Measurements from ENCODE around the gene C1QTNF3.
"Not testable (repeated sequence)": the region's sequence is repeated elsewhere in the genome, so short reads cannot be mapped to it uniquely, and the experiment has no call there.

C1QTNF3 gene

DNA sequence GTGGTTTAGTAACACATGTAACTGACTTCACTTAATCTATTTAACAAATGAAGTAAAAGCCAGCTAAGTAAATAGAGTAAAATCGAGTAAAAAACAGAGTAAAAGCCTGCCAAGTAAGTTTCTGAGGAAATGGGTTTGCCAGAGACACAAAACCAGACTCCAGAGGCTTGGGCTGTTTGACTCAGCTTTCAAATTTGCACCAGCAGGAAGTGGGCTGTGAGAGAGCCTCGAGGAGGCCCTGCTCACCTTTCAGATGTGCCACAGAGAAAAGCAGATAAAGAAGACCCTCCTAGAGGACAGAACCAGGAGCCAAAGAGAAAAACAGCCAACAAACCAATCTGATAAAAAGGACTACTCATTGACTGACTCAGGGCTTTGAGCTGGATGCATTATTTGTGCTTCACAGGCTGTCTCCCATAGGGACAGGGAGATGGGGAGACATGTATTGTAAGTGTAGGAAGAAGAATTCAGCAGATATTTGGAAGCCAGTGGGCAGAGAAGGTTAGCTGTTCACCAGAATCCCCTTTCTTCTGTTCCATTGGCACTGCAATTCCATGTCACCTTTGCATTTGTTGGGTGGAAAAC, 20.8 kb downstream of the C1QTNF3 start:
- DNase-seq (ENCODE audit: low spot score) = no peak

DNA sequence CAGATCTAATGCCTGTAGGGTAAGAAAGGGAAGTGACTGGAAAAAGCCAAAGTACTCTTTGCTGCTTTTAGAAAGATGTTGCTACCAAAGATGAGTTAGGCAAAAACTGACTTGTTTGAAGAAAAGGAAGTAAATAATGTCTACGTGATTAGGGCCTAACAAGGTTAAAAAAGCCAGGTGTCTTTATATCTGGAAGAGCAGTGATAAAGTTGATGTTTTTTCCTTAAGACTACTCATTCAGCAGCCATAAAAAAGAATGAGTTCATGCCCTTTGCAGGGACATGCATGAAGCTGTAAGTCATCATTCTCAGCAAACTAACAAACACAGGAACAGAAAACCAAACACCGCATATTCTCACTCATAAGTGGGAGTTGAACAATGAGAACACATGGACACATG, 21.7 kb downstream of the C1QTNF3 start:
- DNase-seq (ENCODE audit: low spot score) = no peak

DNA sequence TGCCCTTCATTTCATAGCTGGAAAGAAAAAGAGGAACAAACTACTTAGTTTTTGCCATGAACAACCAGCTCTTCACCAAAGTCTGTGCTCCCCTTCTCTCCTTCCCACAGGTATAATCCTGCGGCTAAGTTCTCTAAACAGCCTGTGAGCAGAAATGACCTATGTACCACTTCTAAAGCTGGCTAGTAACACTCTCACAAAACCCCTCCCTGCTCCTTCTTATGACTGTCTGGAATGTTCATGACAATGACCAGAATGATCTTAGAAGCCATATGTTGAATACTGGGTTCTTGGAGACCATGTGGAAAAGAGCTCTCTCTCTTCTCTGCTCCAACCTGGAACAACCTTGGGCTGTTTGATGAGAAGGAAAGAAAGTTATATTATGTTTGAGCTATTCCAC, 22.3 kb downstream of the C1QTNF3 start:
- no peak for DNase-seq (ENCODE audit: low spot score)

DNA sequence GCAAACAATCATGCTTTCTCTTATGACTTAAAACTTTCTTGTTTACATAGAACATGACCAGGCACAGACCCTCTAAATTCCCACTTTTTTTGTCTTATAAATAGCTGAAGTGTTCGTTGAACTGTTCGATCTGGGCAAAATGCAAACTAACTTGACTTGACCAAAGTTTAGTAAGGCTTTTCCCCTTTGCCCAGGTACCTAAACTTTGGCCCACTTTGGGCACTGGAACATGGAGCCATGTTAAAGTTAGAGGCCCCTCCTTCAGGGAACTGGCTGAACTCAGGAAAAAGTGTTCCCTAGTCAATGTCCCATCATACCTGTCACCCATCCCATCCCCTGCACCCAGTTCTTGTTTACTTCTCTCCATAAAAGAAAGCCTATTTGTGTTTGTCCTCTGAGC, 25.8 kb downstream of the C1QTNF3 start:
- DNase-seq (ENCODE audit: low spot score) = no peak

DNA sequence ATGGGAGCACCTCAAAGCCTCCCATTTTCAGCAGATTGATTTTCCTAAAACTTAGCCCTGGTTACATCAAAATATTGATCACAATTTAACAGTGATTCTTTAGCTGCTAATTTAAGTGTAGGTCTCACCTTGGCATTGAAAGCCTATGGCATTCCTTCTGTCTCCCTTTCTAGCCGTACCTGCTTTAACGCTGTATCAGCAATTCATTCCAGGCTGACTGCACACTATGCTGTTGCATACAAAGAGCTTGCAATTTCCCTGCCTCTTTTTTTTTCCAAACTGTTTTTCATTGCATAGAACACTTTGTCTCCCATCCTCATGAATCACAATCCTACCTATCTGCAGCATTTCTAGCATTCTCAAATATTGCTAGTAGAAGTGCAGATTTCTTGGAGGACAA, 26.3 kb downstream of the C1QTNF3 start:
- no peak for DNase-seq (ENCODE audit: low spot score)

DNA sequence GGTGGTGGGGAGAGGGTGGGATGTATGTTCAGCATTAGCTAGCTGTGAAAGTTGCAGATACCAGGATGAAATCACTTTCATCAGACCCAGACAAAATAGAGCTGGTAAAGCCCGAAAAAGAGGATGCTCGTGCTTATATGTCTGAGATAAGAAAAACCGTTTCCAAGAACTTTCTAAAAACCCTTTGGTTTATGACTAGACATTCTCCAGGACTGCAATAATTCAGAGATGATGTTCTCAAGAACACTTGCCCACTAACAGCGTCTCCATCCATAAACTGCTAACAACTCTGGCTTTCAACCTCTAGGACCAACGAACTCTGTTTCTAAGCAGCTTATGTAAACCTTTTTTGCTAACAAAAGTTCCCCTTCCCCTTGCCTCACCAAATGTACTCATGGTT, 26.8 kb downstream of the C1QTNF3 start:
- DNase-seq (ENCODE audit: low spot score) = no peak

DNA sequence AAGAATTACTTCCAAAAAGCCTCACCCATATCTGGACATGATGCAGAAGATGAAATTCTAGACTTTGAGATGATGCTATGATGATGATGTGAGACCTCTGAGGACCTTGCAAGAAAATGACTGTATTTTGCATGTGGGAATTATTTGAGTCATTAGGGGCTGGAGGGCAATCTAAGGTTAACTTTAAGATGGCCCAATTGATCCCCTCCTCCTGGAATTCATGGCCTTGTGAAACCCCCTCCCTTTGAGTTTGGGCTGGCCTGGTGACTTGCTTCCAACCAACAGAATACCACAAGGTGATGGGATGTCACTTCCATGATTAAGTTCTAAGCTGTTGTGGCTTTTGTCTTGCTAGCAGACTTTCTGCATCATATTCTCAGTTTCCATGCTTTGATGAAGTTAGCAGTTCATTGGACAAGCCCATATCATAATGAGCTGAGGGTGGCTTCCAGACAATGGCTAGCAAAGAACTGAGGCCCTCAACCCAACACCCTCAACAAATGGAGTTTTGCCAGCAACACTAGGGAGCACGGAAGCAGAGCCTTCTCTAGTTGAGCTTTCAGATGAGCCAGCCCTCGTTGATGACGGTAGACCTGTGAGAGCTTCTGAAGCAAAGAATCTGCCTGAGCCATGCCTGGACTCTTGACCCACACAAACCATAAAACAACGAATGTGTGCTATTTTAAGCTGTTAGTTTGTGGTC, 27.7 kb downstream of the C1QTNF3 start:
- DNase-seq (ENCODE audit: low spot score) = no peak

DNA sequence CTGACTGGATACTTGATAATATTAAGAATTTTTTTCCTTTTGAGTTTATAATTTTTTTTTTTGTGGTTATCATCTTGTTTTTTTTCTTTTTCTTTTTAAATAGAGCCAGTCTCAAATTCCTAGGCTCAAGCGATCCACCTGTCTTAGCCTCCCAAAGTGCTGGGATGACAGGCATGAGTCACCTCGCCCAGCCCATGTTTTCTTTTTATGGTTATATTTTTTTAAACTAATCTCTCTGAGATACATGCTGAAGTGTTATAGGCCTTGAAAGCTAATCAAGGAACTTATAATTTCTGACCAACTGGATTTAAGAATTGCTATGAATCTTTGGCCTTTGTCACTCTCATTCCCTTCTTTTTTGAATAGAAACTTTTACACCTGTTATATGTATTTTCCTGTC, 28.4 kb downstream of the C1QTNF3 start:
- no peak for DNase-seq (ENCODE audit: low spot score)

DNA sequence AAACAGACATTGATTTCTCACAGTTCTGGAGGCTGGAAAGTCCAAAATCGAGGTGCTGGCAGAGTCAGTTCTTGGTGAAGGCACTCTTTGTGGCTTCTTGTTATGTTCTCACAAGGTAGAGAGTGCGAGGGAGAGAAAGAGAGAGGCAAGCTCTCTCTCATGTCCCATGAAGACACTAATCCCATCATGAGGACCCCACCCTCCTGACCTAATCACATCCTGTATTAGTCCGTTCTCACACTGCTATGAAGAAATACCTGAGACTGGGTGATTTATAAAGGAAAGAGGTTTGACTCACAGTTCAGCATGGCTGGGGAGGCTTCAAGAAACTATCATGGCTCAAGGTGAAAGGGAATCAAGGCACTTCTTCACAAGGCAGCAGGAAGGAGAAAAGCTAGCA, 29.5 kb downstream of the C1QTNF3 start:
- no peak for DNase-seq (ENCODE audit: low spot score)

DNA sequence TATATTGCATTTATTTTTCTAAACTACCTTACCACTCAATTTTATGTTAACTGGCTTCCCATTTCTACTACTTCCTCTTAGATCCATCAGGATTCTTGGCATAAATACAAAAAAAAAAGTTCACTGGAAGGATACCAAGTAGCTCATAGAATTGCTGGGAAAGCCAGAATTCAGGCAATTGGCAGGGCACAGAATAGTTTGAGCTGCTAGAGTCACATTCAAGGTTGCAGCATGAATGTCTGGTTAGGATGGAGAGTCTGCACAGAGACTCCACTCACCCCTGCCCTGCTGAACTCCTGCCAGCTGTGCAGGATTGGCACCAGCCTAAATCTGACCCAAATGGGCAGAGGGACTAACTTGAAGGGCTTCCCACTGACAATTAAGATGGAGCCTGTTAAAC, 30.2 kb downstream of the C1QTNF3 start:
- DNase-seq (ENCODE audit: low spot score) = no peak

DNA sequence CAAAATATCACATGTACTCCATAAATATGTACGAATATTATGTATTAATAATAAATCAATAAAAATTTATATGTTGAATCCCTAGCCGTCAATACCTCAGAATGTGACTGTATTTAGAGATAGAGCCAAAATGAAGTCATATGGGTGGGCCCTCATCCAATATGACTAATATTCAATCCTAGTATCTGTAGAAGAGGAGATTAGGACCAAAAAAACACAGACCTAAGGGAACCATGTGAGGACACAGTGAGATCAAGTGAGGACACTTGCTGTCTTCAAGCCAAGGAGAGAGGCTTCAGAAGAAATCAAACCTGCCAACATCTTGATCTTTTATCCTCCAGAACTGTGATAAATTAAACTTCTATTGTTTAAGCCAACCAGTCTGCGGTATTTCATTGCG, 31.5 kb downstream of the C1QTNF3 start:
- DNase-seq (ENCODE audit: low spot score) = no peak

DNA sequence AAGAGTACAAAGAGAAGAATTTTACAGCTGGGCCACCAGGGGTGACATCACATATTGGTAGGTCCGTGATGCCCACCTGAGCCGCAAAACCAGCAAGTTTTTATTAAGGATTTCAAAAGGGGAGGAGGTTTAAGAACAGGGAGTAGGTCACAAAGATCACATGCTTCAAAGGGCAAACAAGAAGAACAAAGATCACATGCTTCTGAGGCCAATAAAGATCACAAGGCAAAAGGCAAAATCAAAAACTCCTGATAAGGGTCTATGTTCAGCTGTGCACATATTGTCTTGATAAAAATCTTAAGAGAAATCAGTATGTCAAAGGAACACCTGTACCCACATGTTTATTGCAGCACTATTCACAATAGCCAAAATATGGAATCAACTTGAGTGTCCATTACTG, 32.9 kb downstream of the C1QTNF3 start:
- DNase-seq (ENCODE audit: low spot score) = not testable (repeated sequence)

DNA sequence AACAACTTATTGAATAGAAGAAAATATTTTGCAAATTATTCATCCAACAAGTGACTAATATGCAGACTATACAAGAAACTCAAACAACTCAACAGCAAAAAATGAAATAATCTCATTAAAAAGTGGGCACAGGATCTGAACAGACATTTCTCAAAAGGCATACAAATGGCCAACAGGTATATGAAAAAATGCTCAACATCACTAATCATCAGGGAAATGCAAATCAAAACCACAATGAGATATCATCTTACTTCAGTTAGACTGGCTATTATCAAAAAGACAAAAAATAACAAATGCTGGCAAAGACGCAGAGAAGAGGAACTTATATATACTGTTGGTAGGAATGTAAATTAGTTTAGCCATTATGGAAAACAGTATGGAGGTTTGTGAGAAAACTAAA, 33.4 kb downstream of the C1QTNF3 start:
- DNase-seq (ENCODE audit: low spot score) = no peak

DNA sequence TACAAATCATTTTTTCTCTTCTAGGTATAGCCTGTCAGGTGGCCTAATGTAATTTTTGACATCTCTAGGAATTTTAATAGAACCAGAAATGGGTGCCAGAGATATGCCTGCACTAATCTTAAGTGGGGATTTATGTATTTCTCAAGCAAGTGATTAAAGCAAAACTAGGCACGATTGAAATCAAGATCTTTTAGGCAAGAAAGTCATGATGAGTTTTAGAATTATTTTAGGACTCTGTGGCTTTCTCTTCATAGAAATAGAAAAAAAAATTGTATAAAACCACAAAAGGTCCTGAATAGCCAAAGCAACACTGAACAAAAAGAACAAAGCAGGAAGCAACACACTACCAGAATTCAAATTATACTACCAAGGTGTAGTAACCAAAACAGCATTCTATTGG, 34.2 kb downstream of the C1QTNF3 start:
- peak; percentile 30 for DNase-seq (ENCODE audit: low spot score)

DNA sequence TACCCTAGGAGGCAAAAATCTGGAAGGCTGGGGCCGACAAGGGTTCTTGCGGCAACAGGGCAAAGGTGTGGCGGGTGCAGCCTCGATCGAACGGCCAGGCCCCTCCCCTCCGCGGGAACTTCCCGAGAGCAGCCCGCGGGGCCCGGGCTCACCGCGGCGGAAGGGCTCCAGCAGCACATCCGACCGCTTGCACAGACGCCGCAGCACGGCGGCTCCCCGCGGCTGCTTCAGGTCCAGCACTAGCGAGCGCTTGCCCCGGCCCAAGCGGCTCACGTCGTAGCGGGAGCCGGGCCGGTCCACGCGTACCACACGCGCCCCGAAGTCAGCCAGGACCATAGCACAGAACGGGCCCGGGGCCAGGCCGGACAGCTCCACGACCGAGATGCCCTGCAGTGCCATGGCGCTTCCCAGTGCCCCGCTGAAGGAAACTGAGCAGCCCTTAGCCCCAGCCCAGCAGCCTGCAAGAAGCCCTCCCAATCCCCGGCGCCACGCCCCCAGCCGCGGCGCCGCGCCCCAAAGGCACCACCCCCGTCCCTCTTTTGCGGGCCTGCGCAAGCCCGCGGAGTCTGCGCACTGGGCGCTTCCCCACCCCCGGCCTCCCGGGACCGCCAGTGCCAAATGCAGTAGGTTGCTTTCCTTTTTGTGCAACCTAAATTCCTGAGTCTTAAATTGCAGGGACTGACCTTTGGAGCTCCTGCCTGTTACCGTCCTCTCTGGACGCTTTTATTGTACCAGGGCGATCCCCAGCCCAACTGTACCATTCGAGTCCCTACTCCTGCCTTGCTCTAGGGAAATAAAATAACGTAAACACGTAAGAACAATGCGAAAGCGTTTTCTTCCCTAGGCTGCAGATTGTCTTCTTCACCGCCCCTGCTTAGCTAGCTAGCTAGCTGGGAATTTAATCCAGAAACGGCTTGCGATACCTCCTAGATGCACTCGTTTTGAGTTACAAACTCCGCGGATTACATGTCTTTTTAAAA, 35.1 kb downstream of the C1QTNF3 start, which contains the start of gene AMACR:
Gene AMACR (minus strand): TSS at position 430 of the 980 bp plus-strand sequence. CDS start 31 bp downstream, at position 399.
- peak; percentile 94 for DNase-seq (ENCODE audit: low spot score)

DNA sequence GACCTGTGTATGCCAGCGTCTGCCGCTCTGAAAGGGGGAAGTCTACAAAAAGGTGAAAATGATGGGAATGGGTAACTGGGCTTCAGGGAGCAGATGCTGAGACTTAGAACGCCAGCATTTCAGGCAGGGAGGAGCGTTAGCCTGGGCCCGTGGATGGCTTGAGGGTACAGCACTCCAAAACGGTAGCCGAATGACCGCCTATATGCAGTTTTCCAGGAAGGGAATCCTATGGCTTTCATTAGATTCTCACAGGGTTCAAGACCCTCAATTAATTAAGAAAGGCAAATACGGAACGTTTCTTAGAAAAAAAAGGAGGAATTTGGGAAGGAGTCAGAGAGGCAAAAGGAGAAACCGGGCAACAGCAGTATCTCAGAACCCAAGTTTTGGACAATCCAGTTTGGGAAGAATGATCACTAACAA, 35.8 kb downstream of the C1QTNF3 start:
- peak; percentile 34 for DNase-seq (ENCODE audit: low spot score)

DNA sequence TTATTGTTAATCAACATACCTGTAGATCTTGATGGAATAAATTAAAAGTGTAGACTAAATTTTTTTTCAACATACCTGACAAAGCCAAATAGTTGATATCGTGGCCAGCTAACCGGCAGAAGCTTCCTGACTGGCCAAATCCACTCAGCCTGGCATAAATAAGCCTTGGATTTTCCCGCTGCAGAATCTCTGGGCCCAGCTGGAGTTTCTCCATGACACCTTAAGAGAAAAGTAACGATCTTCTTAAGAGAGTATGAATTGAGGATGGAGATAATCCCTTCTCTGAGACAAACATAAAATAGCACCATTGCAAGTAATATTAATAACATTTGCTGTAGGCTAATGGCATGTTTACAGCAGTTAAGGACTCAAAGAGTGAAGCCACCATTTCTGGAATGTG, 37.3 kb downstream of the C1QTNF3 start:
- DNase-seq (ENCODE audit: low spot score) = no peak

DNA sequence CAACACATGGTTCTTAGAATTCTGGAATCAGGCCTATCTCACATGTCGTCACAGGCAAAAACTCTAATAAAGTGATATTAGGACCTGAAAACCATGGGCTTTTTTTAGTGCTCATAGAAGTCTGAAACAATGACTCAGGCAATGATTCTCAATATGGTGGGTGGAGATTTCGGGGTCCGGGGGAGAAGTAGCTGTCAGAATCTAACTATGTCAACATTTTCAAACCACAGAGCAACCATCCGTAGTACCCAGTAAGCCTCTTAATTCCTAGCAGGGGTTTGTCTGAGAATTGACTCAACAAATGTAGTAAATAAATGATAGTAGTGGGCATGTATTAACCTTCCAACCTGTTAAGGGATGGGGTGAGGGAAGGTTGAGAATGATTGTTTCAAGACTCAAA, 37.8 kb downstream of the C1QTNF3 start:
- no peak for DNase-seq (ENCODE audit: low spot score)

DNA sequence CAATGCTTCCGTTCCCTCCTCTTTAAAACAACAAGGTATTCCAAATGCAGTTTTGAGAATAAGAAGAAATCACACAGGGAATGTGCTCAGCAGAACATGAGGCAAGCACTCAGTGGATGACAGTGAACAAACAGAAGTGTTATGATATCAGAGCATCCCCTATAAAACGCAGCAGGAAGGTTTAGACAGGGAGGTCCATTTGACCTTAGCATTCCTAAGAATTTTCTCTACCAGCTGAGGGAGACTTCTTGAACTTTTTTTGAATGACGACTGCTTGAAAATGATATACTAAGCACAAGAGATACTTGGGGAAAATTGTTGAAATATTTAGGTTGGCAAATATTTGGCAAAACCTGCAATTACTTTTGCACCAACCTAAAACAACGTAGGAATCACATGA, 39.1 kb downstream of the C1QTNF3 start:
- DNase-seq (ENCODE audit: low spot score) = no peak

DNA sequence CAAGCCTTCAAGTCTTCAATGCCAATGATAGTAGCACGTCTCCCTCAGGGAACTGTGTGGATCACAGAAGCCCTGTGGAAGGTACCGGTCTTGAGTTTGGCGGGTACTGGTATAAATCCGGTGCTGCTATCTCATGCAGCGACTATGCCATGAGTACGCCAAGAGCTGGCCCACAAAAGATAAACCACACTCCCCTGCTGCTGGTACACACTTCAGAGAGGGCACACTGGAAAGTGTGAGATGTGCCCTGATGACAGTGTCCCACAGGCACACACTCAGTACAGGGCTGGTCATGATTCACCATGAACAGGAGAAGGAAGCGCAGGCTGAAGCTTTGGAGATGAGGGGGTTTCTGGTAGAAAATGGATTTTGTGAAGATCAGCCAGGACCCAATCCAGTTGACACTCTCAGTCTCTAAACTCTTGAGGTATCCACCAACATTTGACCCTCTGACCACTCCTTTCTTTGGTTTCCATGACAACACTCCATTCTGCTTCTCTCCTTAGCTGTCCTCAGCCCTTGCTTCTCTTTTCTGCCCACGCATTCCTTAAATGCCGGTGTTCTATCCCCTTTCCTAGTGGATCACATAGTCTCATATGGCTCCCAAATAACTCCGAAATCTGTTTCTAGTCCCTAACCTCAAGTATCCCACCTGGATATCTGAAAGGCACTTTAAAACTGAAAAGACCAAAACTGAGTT, 40.2 kb downstream of the C1QTNF3 start:
- no peak for DNase-seq (ENCODE audit: low spot score)

DNA sequence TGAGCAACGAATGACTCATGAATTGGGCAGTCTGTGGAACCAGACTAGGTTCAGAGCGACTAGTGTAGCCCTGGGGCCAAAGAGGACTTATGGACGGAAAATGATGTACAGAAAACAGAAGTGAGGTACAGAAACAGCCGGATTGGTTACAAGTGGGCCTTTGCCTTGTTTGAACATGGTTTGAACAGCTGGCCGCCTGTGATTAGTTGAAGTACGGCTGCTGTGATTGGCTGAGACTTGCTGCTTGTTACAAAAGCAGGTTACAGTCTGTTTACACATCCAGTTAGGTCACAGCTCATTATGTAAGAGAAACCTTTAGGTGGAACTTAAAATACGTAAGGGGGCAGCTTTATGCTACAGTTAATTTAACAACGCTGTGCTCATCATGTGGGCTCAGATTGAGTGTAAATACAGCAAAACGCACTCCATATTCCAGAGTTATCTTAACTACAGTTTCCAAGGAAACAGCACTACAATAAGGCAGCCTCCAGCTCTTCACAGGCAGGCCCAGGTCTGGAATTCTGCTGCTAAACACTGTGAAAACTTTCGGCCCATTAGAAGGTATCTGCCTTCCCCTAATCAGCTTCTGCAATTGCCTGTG, 41.7 kb downstream of the C1QTNF3 start:
- DNase-seq (ENCODE audit: low spot score) = no peak

DNA sequence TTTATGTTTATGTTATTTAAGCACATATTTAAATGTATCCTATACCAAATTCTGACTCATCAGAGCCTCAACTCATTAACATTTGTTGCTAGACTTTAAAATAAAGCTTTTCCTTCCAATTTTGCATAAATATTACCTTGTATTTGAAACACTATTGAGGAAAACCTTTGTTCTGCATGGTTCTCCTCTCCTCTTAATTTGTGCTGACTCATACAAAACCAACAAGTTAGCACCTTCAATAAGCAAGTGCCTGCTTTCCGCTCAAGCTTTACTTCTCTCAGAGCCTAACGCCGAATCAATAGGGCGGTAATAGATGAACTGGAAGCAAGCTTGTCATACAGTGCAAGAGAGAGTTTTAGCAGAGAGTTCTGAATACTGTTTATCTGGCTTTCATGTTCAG, 43.0 kb downstream of the C1QTNF3 start:
- DNase-seq (ENCODE audit: low spot score) = no peak
